Adrenal gland (tissue), 12 donors: ENCODE results near the gene IFITM2. TPM values are rescaled to one million over a fixed set of nuclear protein-coding genes. Genes with fewer than 3 reads are reported as not detected.
"Not testable (repeated sequence)": the region's sequence is repeated elsewhere in the genome, so short reads cannot be mapped to it uniquely, and the experiment has no call there.

Source experiments
- DNase-seq, 7 donors: peaks; one replicate each; pipeline ENCODE4 v3.0.0-alpha.2; 2019 to 2020
- H3K27ac ChIP-seq, 5 donors: fragments of 200-600 bp; sonication (generic) in 4 of 5; 1 replicate in 3 of 5; 2 replicates in 2 of 5; pipeline versions ENCODE4 v1.5.1 to v1.8.0; 2016 to 2020; ENCODE audit warnings: mild to moderate bottlenecking in 1 of 5
- H3K27me3 ChIP-seq: fragments of 200-600 bp; 2 replicates; pipeline ENCODE4 v1.8.0; 2021
- H3K36me3 ChIP-seq, 2 donors: fragments of 200-600 bp; replicated peaks in 1 of 2; 1 replicate in 1 of 2; 2 replicates in 1 of 2; pipeline versions ENCODE4 v1.5.1 to v1.8.0; 2018 to 2022
- H3K4me1 ChIP-seq, 2 donors: fragments of 200-600 bp; replicated peaks in 1 of 2; 1 replicate in 1 of 2; 2 replicates in 1 of 2; pipeline versions ENCODE4 v1.5.1 to v1.8.0; 2018 to 2021
- H3K4me3 ChIP-seq, 4 donors: fragments of 200-600 bp; sonication (generic) in 3 of 4; one replicate each; pipeline ENCODE4 v1.5.1; 2016 to 2018
- H3K9me3 ChIP-seq, 3 donors: fragments of 200-600 bp; sonication (generic) in 1 of 3; replicated peaks in 1 of 3; 1 replicate in 2 of 3; 2 replicates in 1 of 3; pipeline versions ENCODE4 v1.5.1 to v1.8.0; 2016 to 2021
- CTCF ChIP-seq, 6 experiments: fragments of 450-650 bp in 4 of 6; fragments of 200-600 bp in 2 of 6; sonication (generic) in 1 of 6; IDR thresholded peaks; 1 replicate in 5 of 6; 2 replicates in 1 of 6; pipeline versions ENCODE4 v1.5.1 to v1.8.0; 2016 to 2021; ENCODE audit warnings: antibody characterized with exemption in 6 of 6, mild to moderate bottlenecking in 2 of 6, moderate library complexity in 1 of 6
- POLR2A ChIP-seq, 2 donors: fragments of 450-650 bp; IDR thresholded peaks; one replicate each; pipeline ENCODE4 v1.6.1; 2017; ENCODE audit warnings: antibody characterized with exemption in 2 of 2, mild to moderate bottlenecking in 2 of 2, moderate library complexity in 1 of 2
- WGBS, 4 donors: extraction: QIAGEN DNeasy Blood & Tissue Kit in 2 of 4; methylation state at CpG; one replicate each; pipeline versions ENCODE4 v1.1.5 to v1.1.7; 2013 to 2017; 5-methylcytosine and 5-hydroxymethylcytosine counted together
- intact Hi-C, 2 donors: fragments of 100-400 bp; cut with DNase I; formaldehyde crosslinking; loops; one replicate each; pipeline versions ENCODE4 v1.14.1 to v1.15.0; 2022 to 2023
- polyA plus RNA-seq, 3 donors: library from polyadenylated mRNA; stranded (reverse); fragments of 200-250 nt in 2 of 3; fragments of 350-450 nt in 1 of 3; fragmentation: Illumina TruSeq in 1 of 3; extraction: RNeasy Lipid Tissue Mini Kit (QIAGEN cat#74804) in 1 of 3; gene quantifications; one replicate each; pipeline ENCODE4 v1.2.3, GENCODE V29; 2013 to 2014
- total RNA-seq, 9 donors: library from RNA; depleted of rRNA in 4 of 9; stranded (reverse); fragments of >200 nt in 4 of 9; fragments of 120-200 nt in 1 of 9; fragmentation: NEBNext Ultra II Directional in 1 of 9; extraction: Animal tissue kit (Norgen Biotek cat#: 25700) in 1 of 9; gene quantifications; one replicate each; pipeline versions ENCODE4 v1.1.0 to v1.2.4, GENCODE V29; 2013 to 2023
- donor health status: healthy with polysubstance abuse.
- donor health status: Bipolar disorder and iron deficiency.
- donor health status: DM: yes; HTN: yes; CAD: no.
- donor health status: DM: no; HTN: no; CAD: no.
- donor health status: DM: no; HTN: no; CAD: no.
- donor health status: DM: yes; HTN: yes; CAD: no.

The IFITM2 gene
- total and polyA plus RNA-seq, 12 donors, result 30.7 to 835 (median 235) TPM

DNA sequence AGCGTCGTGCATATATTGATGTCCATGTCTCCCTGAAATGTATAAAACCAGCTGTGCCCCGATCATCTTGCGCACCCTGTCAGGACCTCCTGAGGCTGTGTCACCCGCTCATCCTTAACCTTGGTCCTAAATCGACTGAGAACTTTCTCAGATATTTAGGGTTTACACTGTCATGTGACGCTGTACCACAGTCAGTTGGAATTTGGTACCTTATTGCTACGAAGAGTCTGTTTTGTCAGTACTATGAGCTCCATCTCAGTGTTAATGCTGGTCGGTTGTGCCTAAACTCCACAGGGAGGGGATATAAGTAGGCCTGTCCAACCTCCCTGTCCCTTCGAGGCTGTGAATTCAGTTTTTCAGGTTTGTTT, 1.8 kb upstream of the IFITM2 start:
- Histone ChIP-seq H3K27ac (peak overlapping the region in 1 of 5 donors; percentile 94), H3K4me3 (no peak overlapping the region), H3K4me1 (peaks cover 6 to 15% of the 10 kb centered on the region in 2 donors), H3K27me3 (no peaks in the 10 kb centered on the region), H3K9me3 (no peaks in the 10 kb centered on the region), H3K36me3 (no peaks in the 10 kb centered on the region)
- TF ChIP-seq POLR2A (IDR thresholded peaks at IDR 0.05) (no peak), CTCF (IDR thresholded peaks at IDR 0.05) (no peak)
- WGBS, 4 donors, result 77 to 83% (median 78%) methylated on average over 9 to 10 of the region's 10 CpGs
- no peak for DNase-seq
- intact Hi-C loops, result loop anchor here in 1 of 2 donors (5.0 kb wide), 1 partner anchor 51 kb away; no protein-coding TSS in a partner anchor

DNA sequence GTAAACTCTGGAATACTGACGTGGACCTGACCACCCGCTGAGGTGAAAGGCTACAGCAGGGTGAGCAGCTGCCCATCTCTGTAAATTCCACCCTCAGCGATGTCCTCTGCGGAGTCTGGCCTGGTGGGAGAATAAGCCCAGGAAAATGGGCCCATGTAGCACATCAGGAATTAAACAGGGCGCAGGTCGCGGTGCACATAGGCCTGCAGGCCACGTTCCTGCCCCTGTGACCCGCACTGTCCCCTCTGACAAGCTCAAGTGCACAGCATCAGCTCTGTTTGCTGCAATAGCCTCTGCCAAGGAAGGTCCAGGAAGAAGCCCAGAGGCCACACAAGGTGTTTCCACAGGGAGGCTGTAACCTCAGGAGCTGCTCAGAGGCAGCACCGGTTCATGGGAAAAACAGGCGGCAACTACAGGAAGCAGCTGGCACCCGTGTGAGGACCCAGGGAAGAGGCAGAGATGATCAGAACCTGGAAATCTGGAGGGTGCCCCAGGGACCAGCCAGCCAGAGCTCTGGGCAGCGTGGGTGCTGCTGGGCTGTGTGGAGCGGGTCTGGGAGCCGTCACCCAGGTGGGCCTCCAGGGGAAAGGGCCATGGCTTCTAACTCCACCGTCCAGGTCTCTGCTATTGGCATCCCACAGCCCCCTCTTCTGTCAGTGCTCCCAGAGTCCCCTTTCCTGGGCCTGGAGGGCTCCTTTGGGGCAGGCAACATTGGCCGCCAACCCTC, 808 bp upstream of the IFITM2 start:
- no peaks in the 10 kb centered on the region for H3K36me3 ChIP-seq
- DNase-seq, result no peak
- intact Hi-C loops, result loop anchor here in 1 of 2 donors (5.0 kb wide), 1 partner anchor 50 kb away; no protein-coding TSS in a partner anchor
- peaks cover 6 to 15% of the 10 kb centered on the region in 2 donors for H3K4me1 ChIP-seq
- H3K27me3 ChIP-seq, result no peaks in the 10 kb centered on the region
- no peak overlapping the region for H3K4me3 ChIP-seq
- H3K27ac ChIP-seq, result peak overlapping the region in 3 of 5 donors; percentile 21 to 94 (median 80)
- 87 to 92% (median 89%) methylated on average over 12 to 17 of the region's 17 CpGs for whole genome bisulfite sequencing, 4 donors
- TF ChIP-seq POLR2A (IDR thresholded peaks at IDR 0.05) (no peak), CTCF (IDR thresholded peaks at IDR 0.05) (no peak)
- H3K9me3 ChIP-seq, result no peaks in the 10 kb centered on the region

GRCh38 chr11:308740-309665, 1.4 kb downstream of the IFITM2 start:
- H3K27me3 ChIP-seq, H3K9me3 ChIP-seq, H3K36me3 ChIP-seq, DNase-seq: not testable (repeated sequence)
- peak overlapping the region in 1 of 4 donors; percentile 60 for H3K4me3 ChIP-seq
- H3K4me1 ChIP-seq, result peaks cover 6 to 31% of the 10 kb centered on the region in 2 donors
- intact Hi-C loops, result loop anchor here in 1 of 2 donors (5.0 kb wide), 1 partner anchor 48 kb away; no protein-coding TSS in a partner anchor
- 52 to 57% (median 55%) methylated on average over 18 to 24 of the region's 24 CpGs for WGBS, 4 donors
- peak overlapping the region; percentile 30 to 94 (median 70) for H3K27ac ChIP-seq

GRCh38 chr11:309979-310572, 2.5 kb downstream of the IFITM2 start:
- Histone ChIP-seq H3K4me1 (peaks cover 6 to 31% of the 10 kb centered on the region in 2 donors), H3K4me3 (peak overlapping the region in 1 of 4 donors; percentile 60), H3K27ac (peak overlapping the region; percentile 2 to 94 (median 64))
- WGBS, 4 donors, result 0 to 26% (median 11%) methylated on average over 2 to 5 of the region's 18 CpGs
- intact Hi-C loops, result loop anchor here in 1 of 2 donors (5.0 kb wide), 1 partner anchor 47 kb away; no protein-coding TSS in a partner anchor
- H3K27me3 ChIP-seq, DNase-seq, H3K9me3 ChIP-seq, H3K36me3 ChIP-seq: not testable (repeated sequence)

- intact Hi-C loops, result not testable (repeated sequence)
Observed at GRCh38 chr11:311013-311748, 3.6 kb downstream of the IFITM2 start.

More at GRCh38 chr11:311013-311748, 3.6 kb downstream of the IFITM2 start:
- not testable (repeated sequence) for H3K9me3 ChIP-seq, DNase-seq, H3K27me3 ChIP-seq, H3K36me3 ChIP-seq
- 3 to 10% (median 4%) methylated on average over 4 to 9 of the region's 71 CpGs; no CpG with 5 or more reads in 1 of the 4 donors for WGBS, 4 donors
- peak overlapping the region in 1 of 4 donors; percentile 44 for H3K4me3 ChIP-seq
- H3K27ac ChIP-seq, result peak overlapping the region in 2 of 5 donors; percentile 74 to 89
- peaks cover 6 to 36% of the 10 kb centered on the region in 2 donors for H3K4me1 ChIP-seq
